Esophagus squamous epithelium (tissue), 5 donors: ENCODE measurements around the gene DNMT3A. TPM values are rescaled to one million over a fixed set of nuclear protein-coding genes. Genes with fewer than 3 reads are reported as not detected.

ENCODE experiments used
- DNase-seq: peaks from one replicate; lab custom pipeline; 2025; lab: John Stamatoyannopoulos, UW
- H3K27ac ChIP-seq, 4 donors: fragments of 200-600 bp; sonication (generic); one replicate each; pipeline ENCODE4 v1.5.1; 2016 to 2019; ENCODE audit warnings: mild to moderate bottlenecking in 1 of 4
- H3K27me3 ChIP-seq, 4 donors: fragments of 200-600 bp; sonication (generic); 1 replicate in 3 of 4; 2 replicates in 1 of 4; pipeline versions ENCODE4 v1.5.1 to v1.6.0; 2017 to 2021; ENCODE audit warnings: antibody characterized with exemption in 1 of 4
- H3K36me3 ChIP-seq, 3 donors: fragments of 200-600 bp; sonication (generic); one replicate each; pipeline ENCODE4 v1.5.1; 2016 to 2019
- H3K4me1 ChIP-seq, 3 donors: fragments of 200-600 bp; sonication (generic); one replicate each; pipeline ENCODE4 v1.5.1; 2017 to 2019
- H3K4me3 ChIP-seq, 4 donors: fragments of 200-600 bp; sonication (generic); 1 replicate in 3 of 4; 2 replicates in 1 of 4; pipeline ENCODE4 v1.5.1; 2016 to 2019; ENCODE audit warnings: mild to moderate bottlenecking in 2 of 4, moderate library complexity in 1 of 4
- H3K9me3 ChIP-seq, 3 donors: fragments of 200-600 bp; sonication (generic); one replicate each; pipeline ENCODE4 v1.5.1; 2016 to 2019
- CTCF ChIP-seq, 6 experiments: fragments of 450-650 bp in 4 of 6; fragments of 200-600 bp in 2 of 6; sonication (generic) in 2 of 6; IDR thresholded peaks; one replicate each; pipeline ENCODE4 v1.5.1; 2016 to 2019; ENCODE audit warnings: antibody characterized with exemption in 6 of 6, mild to moderate bottlenecking in 4 of 6, moderate library complexity in 4 of 6
- POLR2A ChIP-seq, 4 donors: fragments of 450-650 bp; IDR thresholded peaks; one replicate each; pipeline ENCODE4 v1.6.1; 2017; ENCODE audit warnings: antibody characterized with exemption in 4 of 4, mild to moderate bottlenecking in 4 of 4, moderate library complexity in 3 of 4
- WGBS, 2 donors: methylation state at CpG; one replicate each; pipeline ENCODE4 v1.1.5; 2018; 5-methylcytosine and 5-hydroxymethylcytosine counted together
- intact Hi-C: fragments of 100-400 bp; cut with DNase I; formaldehyde crosslinking; loops from one replicate; pipeline ENCODE4 v1.15.0; 2022
- total RNA-seq, 4 donors: library from RNA; depleted of rRNA; stranded (reverse); fragments of >200 nt; gene quantifications; one replicate each; pipeline ENCODE4 v1.1.0, GENCODE V29; 2016
- donor health status: DM: yes; HTN: yes; CAD: no.

The DNMT3A gene
- total RNA-seq, 4 donors from 2014 or later = 4.1 to 13.6 (median 8.2) TPM

- WGBS, 2 donors = 57 to 64% methylated on average over 5 to 6 of the region's 6 CpGs
Observed at GRCh38 chr2:25354116-25354515, 12.4 kb upstream of the DNMT3A start.

DNA sequence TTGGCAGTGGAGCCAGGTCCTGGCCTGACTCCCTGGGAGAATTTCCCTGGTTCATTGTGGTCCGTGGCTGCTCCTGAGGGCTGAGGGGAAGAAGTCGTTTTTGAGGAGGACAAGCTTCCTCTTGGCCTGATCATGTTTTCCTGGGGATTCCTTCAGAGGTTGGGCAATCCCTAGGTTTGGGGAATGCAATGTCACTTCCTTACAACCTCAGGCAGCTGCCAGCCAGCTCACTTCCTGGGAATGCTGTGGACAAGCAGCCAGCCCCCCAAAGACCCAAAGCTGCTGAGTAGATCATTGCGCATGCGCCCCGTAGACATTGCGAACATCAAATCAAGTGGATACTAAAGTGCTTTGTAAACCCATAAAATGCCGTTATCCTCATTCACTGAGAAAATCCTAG lies 7.7 kb upstream of the DNMT3A start:
- intact Hi-C loops = no loop called here
- H3K4me3 ChIP-seq = no peak overlapping the region
- DNase-seq = no peak

More at GRCh38 chr2:25354116-25354515, 12.4 kb upstream of the DNMT3A start:
- H3K4me3 ChIP-seq = no peak overlapping the region
- TF ChIP-seq CTCF (IDR thresholded peaks at IDR 0.05) = no peak
- TF ChIP-seq POLR2A (IDR thresholded peaks at IDR 0.05) = no peak
- H3K4me1 ChIP-seq = no peaks in the 10 kb centered on the region
- no peaks in the 10 kb centered on the region for H3K9me3 ChIP-seq
- H3K27me3 ChIP-seq = no peaks in the 10 kb centered on the region
- intact Hi-C loops = no loop called here
- no peak for DNase-seq
- no peaks in the 10 kb centered on the region for H3K36me3 ChIP-seq
- H3K27ac ChIP-seq = no peak overlapping the region

DNA sequence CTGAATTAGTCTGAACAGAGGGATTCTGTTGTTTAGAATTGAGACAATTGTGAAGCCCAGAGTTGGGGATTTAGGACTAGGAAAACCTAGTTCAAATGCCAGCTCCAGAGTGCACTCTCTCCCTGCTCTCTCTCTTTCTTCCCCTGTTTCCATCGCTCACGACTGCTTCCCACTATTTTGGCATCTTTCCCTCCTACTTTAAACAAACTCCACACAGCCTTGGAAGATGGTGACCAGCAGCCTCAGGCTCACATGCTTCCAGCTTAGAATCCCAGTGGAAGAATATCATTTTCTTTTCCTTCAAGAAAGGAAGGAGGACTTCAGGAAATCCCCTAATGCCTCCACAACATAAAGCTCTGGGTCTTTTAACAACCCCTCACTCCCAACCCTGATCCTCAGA lies 6.1 kb upstream of the DNMT3A start:
- Histone ChIP-seq H3K27ac (peak overlapping the region in 1 of 4 donors; percentile 17), H3K36me3 (no peaks in the 10 kb centered on the region), H3K4me1 (peaks cover 0 to 12% (median 1%) of the 10 kb centered on the region in 3 donors), H3K9me3 (no peaks in the 10 kb centered on the region), H3K4me3 (no peak overlapping the region), H3K27me3 (no peaks in the 10 kb centered on the region)
- 34 to 36% methylated on average over 2 of the region's 2 CpGs for WGBS, 2 donors
- TF ChIP-seq POLR2A (IDR thresholded peaks at IDR 0.05) = no peak
- no peak for TF ChIP-seq CTCF (IDR thresholded peaks at IDR 0.05)
- intact Hi-C loops = no loop called here
- DNase-seq = no peak

More for the DNA sequence above, 7.7 kb upstream of the DNMT3A start:
- Histone ChIP-seq H3K36me3 (no peaks in the 10 kb centered on the region), H3K9me3 (no peaks in the 10 kb centered on the region), H3K4me1 (peaks cover 0 to 11% (median 0%) of the 10 kb centered on the region in 3 donors), H3K27me3 (no peaks in the 10 kb centered on the region), H3K27ac (no peak overlapping the region)
- TF ChIP-seq POLR2A (IDR thresholded peaks at IDR 0.05) = no peak
- no peak for TF ChIP-seq CTCF (IDR thresholded peaks at IDR 0.05)
- 63 to 69% methylated on average over 7 of the region's 7 CpGs for WGBS, 2 donors

GRCh38 chr2:25347205-25347815 lies 5.6 kb upstream of the DNMT3A start:
- Histone ChIP-seq H3K4me3 (no peak overlapping the region), H3K4me1 (peaks cover 4 to 17% (median 5%) of the 10 kb centered on the region in 3 donors), H3K36me3 (no peaks in the 10 kb centered on the region), H3K9me3 (no peaks in the 10 kb centered on the region), H3K27me3 (no peaks in the 10 kb centered on the region), H3K27ac (peak overlapping the region in 1 of 4 donors; percentile 17)
- TF ChIP-seq CTCF (IDR thresholded peaks at IDR 0.05) (no peak), POLR2A (IDR thresholded peaks at IDR 0.05) (no peak)
- no peak for DNase-seq
- 51 to 61% methylated on average over 7 of the region's 7 CpGs for WGBS, 2 donors
- intact Hi-C loops = no loop called here

- 82 to 87% methylated on average over 8 to 12 of the region's 21 CpGs for WGBS, 2 donors
- intact Hi-C loops = no loop called here
- TF ChIP-seq CTCF (IDR thresholded peaks at IDR 0.05) = no peak
- no peak for TF ChIP-seq POLR2A (IDR thresholded peaks at IDR 0.05)
Observed at GRCh38 chr2:25343187-25343825, 1.6 kb upstream of the DNMT3A start.

More at GRCh38 chr2:25343187-25343825, 1.6 kb upstream of the DNMT3A start:
- no peak overlapping the region for H3K27ac ChIP-seq
- no peaks in the 10 kb centered on the region for H3K36me3 ChIP-seq
- H3K9me3 ChIP-seq = no peaks in the 10 kb centered on the region
- no peak overlapping the region for H3K4me3 ChIP-seq
- H3K4me1 ChIP-seq = peaks cover 13 to 40% (median 17%) of the 10 kb centered on the region in 3 donors
- DNase-seq = no peak
- H3K27me3 ChIP-seq = no peaks in the 10 kb centered on the region
